Stimulated activated CD8-positive, alpha-beta memory T cell treated with anti-CD3 and anti-CD28 coated beads, Interleukin-2, amount 100 ng/mL, for 48 hours (primary cell): ENCODE measurements around the gene SLC2A1.
"Not testable (repeated sequence)": the region's sequence is repeated elsewhere in the genome, so short reads cannot be mapped to it uniquely, and the experiment has no call there.

ENCODE experiments used
- DNase-seq, 2 donors: peaks; one replicate each; pipeline ENCODE4 v3.0.0-alpha.2; 2020; ENCODE audit warnings: low read depth in 2 of 2

SLC2A1 gene

GRCh38 chr1:42899960-42900359, 58.7 kb downstream of the SLC2A1 start:
- DNase-seq, result not testable (repeated sequence)

GRCh38 chr1:42891465-42892138, 67.1 kb downstream of the SLC2A1 start:
- no peak for DNase-seq

- no peak for DNase-seq
Observed at GRCh38 chr1:42889264-42889663, 69.4 kb downstream of the SLC2A1 start.

GRCh38 chr1:42888013-42888633, 70.5 kb downstream of the SLC2A1 start:
- no peak for DNase-seq

- DNase-seq, result no peak
Observed at GRCh38 chr1:42887366-42887765, 71.3 kb downstream of the SLC2A1 start.

- no peak for DNase-seq
Observed at GRCh38 chr1:42886800-42887199, 71.9 kb downstream of the SLC2A1 start.

- no peak for DNase-seq
Observed at GRCh38 chr1:42886046-42886739, 72.5 kb downstream of the SLC2A1 start.

- no peak for DNase-seq
Observed at GRCh38 chr1:42880384-42880783, 78.3 kb downstream of the SLC2A1 start.

- no peak for DNase-seq
Observed at GRCh38 chr1:42877380-42877779, 81.3 kb downstream of the SLC2A1 start.

GRCh38 chr1:42876009-42876408, 82.7 kb downstream of the SLC2A1 start:
- DNase-seq, result no peak
